Stomach (tissue), 4 donors: ENCODE results near the gene PDE4D.

Experiments
- CTCF ChIP-seq, 7 experiments: fragments of 450-650 bp in 4 of 7; fragments of 200-600 bp in 3 of 7; sonication (generic) in 3 of 7; IDR thresholded peaks; one replicate each; pipeline ENCODE4 v1.5.1; 2016 to 2019; ENCODE audit warnings: antibody characterized with exemption in 7 of 7, control low read depth in 2 of 7, mild to moderate bottlenecking in 1 of 7
- POLR2A ChIP-seq, 4 donors: fragments of 450-650 bp; IDR thresholded peaks; one replicate each; pipeline ENCODE4 v1.6.1; 2016; ENCODE audit warnings: antibody characterized with exemption in 4 of 4, control low read depth in 2 of 4, mild to moderate bottlenecking in 1 of 4, moderate library complexity in 1 of 4

- TF ChIP-seq CTCF (IDR thresholded peaks at IDR 0.05) (no peak), POLR2A (IDR thresholded peaks at IDR 0.05) (no peak)
These were observed 409.5 kb downstream of the PDE4D start for GRCh38 chr5:59483971-59484472.
